Measurements from ENCODE around the gene CECR2.

CECR2 gene

DNA sequence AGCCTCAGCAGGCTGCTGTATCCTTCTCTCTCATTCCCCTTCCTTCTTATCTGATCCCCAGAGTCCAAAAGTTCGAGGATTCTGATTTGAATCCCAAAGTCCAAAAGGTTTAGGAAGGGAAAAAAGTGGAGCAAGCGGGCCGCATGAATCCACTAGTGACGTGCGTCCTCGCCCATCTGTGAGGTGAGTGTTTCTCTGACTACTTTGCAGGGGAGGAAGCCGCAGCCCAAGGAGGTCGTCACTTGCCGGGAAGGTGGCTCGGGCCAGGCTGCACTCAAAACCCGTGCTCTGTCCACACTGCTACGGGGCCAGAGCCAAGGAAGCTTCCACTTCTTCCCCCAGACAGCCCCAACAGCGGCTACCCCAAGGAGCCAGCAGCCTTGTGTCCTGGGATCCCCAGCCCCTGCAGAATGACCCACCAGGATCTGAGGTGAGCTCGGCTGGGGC is 210.3 kb downstream of the CECR2 start:
- Histone ChIP-seq H3K9me3 (ENCODE audit: insufficient read depth, low read length) (no peaks in the 10 kb centered on the region), H3K4me3 (ENCODE audit: insufficient read length, low read depth) (no peak overlapping the region), H3K4me1 (ENCODE audit: insufficient read depth, insufficient read length) (peaks cover 15% of the 10 kb centered on the region), H3K9ac (ENCODE audit: insufficient read length, low read depth) (no peak overlapping the region), H3K36me3 (ENCODE audit: insufficient read depth, insufficient read length, low read length) (peaks cover 10% of the 10 kb centered on the region), H3K27me3 (ENCODE audit: insufficient read depth, insufficient read length) (no peaks in the 10 kb centered on the region)
- no peak for DNase-seq (ENCODE audit: low read depth, low spot score)
- TF ChIP-seq YY1 (IDR thresholded peaks at IDR 0.05; ENCODE audit: insufficient read depth, insufficient read length) (no peak), SUZ12 (IDR thresholded peaks at IDR 0.05; ENCODE audit: extremely low read depth, insufficient read depth, insufficient read length) (no peak), ZNF274 (IDR thresholded peaks at IDR 0.05; ENCODE audit: low read depth, low read length) (no peak)

DNA sequence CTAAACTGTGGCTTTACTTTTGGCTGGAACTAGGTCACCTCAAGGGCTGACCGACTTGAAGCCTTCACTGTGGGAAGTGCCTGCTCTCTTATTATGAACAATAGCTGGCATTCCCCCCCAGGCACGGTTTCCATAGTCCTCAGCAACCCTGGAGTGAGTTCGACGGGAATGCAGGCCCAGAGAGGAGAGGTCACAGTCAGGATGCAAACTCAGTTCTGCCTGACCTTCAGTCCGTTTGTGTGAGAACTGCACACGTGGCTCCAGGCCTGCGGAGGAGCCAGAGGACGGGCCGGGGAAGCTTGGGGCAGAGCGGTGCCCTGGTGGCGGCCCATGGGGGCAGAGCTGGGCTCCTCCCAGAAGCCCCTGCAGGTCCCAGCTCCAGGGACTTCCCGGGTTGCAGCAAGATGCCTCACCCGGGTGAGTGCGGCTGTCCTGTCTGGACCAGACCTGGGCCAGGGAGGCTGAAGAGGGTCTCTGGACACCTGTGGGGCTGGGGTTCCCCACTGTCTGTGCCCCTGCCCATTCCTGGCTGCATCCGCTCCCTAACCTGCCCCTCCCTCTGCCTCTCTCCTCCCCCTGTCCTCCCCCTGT is 211.3 kb downstream of the CECR2 start:
- H3K27me3 ChIP-seq (ENCODE audit: insufficient read depth, insufficient read length): no peaks in the 10 kb centered on the region
- peaks cover 15% of the 10 kb centered on the region for H3K4me1 ChIP-seq (ENCODE audit: insufficient read depth, insufficient read length)
- TF ChIP-seq YY1 (IDR thresholded peaks at IDR 0.05; ENCODE audit: insufficient read depth, insufficient read length) (no peak), SUZ12 (IDR thresholded peaks at IDR 0.05; ENCODE audit: extremely low read depth, insufficient read depth, insufficient read length) (no peak), ZNF274 (IDR thresholded peaks at IDR 0.05; ENCODE audit: low read depth, low read length) (no peak)
- peaks cover 10% of the 10 kb centered on the region for H3K36me3 ChIP-seq (ENCODE audit: insufficient read depth, insufficient read length, low read length)
- no peak overlapping the region for H3K4me3 ChIP-seq (ENCODE audit: insufficient read length, low read depth)
- DNase-seq (ENCODE audit: low read depth, low spot score): peak; percentile 49
- H3K9ac ChIP-seq (ENCODE audit: insufficient read length, low read depth): peak overlapping the region; percentile 32
- H3K9me3 ChIP-seq (ENCODE audit: insufficient read depth, low read length): no peaks in the 10 kb centered on the region

DNA sequence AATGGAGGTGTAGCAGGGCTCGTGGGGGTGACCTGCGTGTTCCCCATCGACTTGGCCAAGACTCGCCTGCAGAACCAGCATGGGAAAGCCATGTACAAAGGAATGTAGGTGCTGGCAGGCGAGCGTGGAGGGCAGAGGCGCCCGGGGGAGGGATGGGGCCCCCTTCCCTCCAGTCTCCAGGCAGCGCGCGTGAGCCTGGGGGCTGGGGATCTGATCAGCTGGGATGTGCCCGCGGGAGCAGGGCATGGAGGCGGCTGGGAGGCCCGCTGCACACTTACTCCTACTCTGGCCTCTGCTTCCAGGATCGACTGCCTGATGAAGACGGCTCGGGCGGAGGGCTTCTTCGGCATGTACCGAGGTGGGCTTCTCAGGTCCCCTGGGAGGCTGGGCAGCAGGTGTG is 211.8 kb downstream of the CECR2 start:
- Histone ChIP-seq H3K4me3 (ENCODE audit: insufficient read length, low read depth) (no peak overlapping the region), H3K9ac (ENCODE audit: insufficient read length, low read depth) (peak overlapping the region; percentile 61), H3K9me3 (ENCODE audit: insufficient read depth, low read length) (no peaks in the 10 kb centered on the region), H3K4me1 (ENCODE audit: insufficient read depth, insufficient read length) (peaks cover 15% of the 10 kb centered on the region), H3K27me3 (ENCODE audit: insufficient read depth, insufficient read length) (no peaks in the 10 kb centered on the region), H3K36me3 (ENCODE audit: insufficient read depth, insufficient read length, low read length) (peaks cover 10% of the 10 kb centered on the region)
- TF ChIP-seq ZNF274 (IDR thresholded peaks at IDR 0.05; ENCODE audit: low read depth, low read length): no peak
- no peak for TF ChIP-seq SUZ12 (IDR thresholded peaks at IDR 0.05; ENCODE audit: extremely low read depth, insufficient read depth, insufficient read length)
- no peak for TF ChIP-seq YY1 (IDR thresholded peaks at IDR 0.05; ENCODE audit: insufficient read depth, insufficient read length)
- no peak for DNase-seq (ENCODE audit: low read depth, low spot score)

DNA sequence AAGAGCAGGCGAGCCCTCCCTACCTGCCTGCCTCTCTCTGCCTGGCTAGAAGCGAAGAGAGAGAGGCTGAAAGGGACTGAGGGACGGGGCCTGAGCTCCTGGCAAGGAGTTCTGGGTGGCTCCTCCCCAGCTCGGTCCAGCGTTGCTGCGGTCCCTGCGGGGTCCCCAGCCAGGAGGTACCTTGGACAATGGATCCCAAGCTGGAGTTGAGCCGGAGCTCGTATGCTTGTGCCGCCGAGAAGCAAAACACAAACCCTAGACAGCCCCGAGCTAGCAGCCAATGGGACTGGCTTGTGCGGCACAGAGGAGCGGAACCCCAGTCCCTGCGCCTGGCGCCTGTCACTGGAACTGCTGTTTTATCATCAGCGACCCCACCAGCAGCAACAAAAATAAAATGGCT is 212.4 kb downstream of the CECR2 start:
- no peak for TF ChIP-seq YY1 (IDR thresholded peaks at IDR 0.05; ENCODE audit: insufficient read depth, insufficient read length)
- Histone ChIP-seq H3K4me1 (ENCODE audit: insufficient read depth, insufficient read length) (peaks cover 15% of the 10 kb centered on the region), H3K36me3 (ENCODE audit: insufficient read depth, insufficient read length, low read length) (peaks cover 10% of the 10 kb centered on the region), H3K9ac (ENCODE audit: insufficient read length, low read depth) (peak overlapping the region; percentile 61), H3K9me3 (ENCODE audit: insufficient read depth, low read length) (no peaks in the 10 kb centered on the region), H3K4me3 (ENCODE audit: insufficient read length, low read depth) (no peak overlapping the region), H3K27me3 (ENCODE audit: insufficient read depth, insufficient read length) (no peaks in the 10 kb centered on the region)
- no peak for DNase-seq (ENCODE audit: low read depth, low spot score)

DNA sequence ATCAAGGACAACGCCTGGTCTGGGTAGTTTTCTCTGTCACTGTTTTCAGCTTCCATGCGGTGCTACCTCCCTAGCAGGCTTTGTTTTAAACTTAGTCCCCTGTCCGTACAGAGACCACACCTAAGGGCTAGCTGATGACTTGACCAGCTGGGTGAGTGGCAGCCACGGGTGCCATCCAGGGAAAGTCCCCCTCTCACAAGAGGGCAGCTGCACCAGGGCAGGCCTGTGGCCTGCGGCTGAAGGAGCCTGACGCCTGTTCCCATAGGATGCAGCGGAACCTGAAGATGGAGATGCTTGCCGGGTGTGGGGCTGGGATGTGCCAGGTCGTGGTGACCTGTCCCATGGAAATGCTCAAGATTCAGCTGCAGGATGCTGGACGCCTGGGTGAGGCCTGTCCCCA is 213.9 kb downstream of the CECR2 start:
- Histone ChIP-seq H3K9ac (ENCODE audit: insufficient read length, low read depth) (no peak overlapping the region), H3K27me3 (ENCODE audit: insufficient read depth, insufficient read length) (no peaks in the 10 kb centered on the region), H3K36me3 (ENCODE audit: insufficient read depth, insufficient read length, low read length) (peaks cover 16% of the 10 kb centered on the region), H3K9me3 (ENCODE audit: insufficient read depth, low read length) (no peaks in the 10 kb centered on the region), H3K4me3 (ENCODE audit: insufficient read length, low read depth) (no peak overlapping the region), H3K4me1 (ENCODE audit: insufficient read depth, insufficient read length) (peaks cover 24% of the 10 kb centered on the region)
- DNase-seq (ENCODE audit: low read depth, low spot score): no peak
- no peak for TF ChIP-seq ZNF274 (IDR thresholded peaks at IDR 0.05; ENCODE audit: low read depth, low read length)
- no peak for TF ChIP-seq YY1 (IDR thresholded peaks at IDR 0.05; ENCODE audit: insufficient read depth, insufficient read length)
- TF ChIP-seq SUZ12 (IDR thresholded peaks at IDR 0.05; ENCODE audit: extremely low read depth, insufficient read depth, insufficient read length): no peak

DNA sequence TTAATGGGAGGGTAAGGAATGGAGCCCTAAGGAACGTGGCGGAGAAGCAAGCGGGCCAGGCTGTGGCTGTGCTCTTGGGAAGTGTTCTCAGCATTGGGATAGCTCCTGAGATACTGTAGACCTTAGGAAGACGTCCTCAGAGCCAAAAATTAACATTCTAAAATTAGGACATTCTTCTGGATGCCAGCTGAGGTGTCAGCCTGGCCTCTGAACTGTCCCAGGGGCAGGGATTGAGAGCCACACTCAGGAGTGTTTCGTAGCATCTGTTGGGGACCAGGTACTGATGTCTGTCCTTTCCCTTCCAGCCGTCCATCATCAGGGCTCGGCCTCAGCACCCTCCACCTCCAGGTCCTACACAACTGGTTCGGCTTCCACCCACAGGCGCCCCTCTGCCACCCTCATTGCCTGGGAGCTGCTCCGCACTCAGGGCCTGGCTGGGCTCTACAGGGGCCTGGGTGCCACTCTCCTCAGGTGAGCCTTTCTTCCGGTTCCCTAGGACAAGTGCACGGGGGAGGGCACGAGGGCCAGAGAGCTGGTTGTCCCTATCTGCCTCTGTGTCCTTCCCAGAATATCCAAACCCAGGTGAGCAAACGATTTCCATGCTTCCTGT is 217.7 kb downstream of the CECR2 start:
- H3K9ac ChIP-seq (ENCODE audit: insufficient read length, low read depth): no peak overlapping the region
- TF ChIP-seq YY1 (IDR thresholded peaks at IDR 0.05; ENCODE audit: insufficient read depth, insufficient read length) (no peak), ZNF274 (IDR thresholded peaks at IDR 0.05; ENCODE audit: low read depth, low read length) (no peak), SUZ12 (IDR thresholded peaks at IDR 0.05; ENCODE audit: extremely low read depth, insufficient read depth, insufficient read length) (no peak)
- H3K4me3 ChIP-seq (ENCODE audit: insufficient read length, low read depth): no peak overlapping the region
- H3K4me1 ChIP-seq (ENCODE audit: insufficient read depth, insufficient read length): peaks cover 12% of the 10 kb centered on the region
- DNase-seq (ENCODE audit: low read depth, low spot score): no peak
- no peaks in the 10 kb centered on the region for H3K9me3 ChIP-seq (ENCODE audit: insufficient read depth, low read length)
- no peaks in the 10 kb centered on the region for H3K27me3 ChIP-seq (ENCODE audit: insufficient read depth, insufficient read length)
- peaks cover 43% of the 10 kb centered on the region for H3K36me3 ChIP-seq (ENCODE audit: insufficient read depth, insufficient read length, low read length)

DNA sequence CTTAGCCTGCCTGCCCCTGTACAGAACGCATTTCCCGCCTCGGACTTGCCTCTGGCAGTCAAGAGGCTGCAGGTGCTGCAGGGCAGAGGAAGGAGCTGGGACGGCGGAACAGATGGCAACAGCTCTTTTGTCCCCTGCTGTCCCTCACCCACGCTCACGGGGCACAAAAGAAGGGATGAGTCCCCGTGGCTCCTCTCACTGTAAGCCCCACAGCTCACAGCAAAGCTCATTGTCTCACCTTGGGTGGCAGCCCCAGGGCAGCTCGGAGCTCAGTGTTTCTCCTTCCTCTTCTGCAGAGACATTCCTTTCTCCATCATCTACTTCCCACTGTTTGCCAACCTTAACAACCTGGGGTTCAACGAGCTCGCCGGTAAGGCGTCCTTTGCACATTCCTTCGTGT is 218.4 kb downstream of the CECR2 start:
- H3K9ac ChIP-seq (ENCODE audit: insufficient read length, low read depth): no peak overlapping the region
- peaks cover 47% of the 10 kb centered on the region for H3K36me3 ChIP-seq (ENCODE audit: insufficient read depth, insufficient read length, low read length)
- no peak overlapping the region for H3K4me3 ChIP-seq (ENCODE audit: insufficient read length, low read depth)
- TF ChIP-seq ZNF274 (IDR thresholded peaks at IDR 0.05; ENCODE audit: low read depth, low read length): no peak
- no peak for DNase-seq (ENCODE audit: low read depth, low spot score)
- peaks cover 14% of the 10 kb centered on the region for H3K4me1 ChIP-seq (ENCODE audit: insufficient read depth, insufficient read length)
- no peaks in the 10 kb centered on the region for H3K27me3 ChIP-seq (ENCODE audit: insufficient read depth, insufficient read length)
- H3K9me3 ChIP-seq (ENCODE audit: insufficient read depth, low read length): no peaks in the 10 kb centered on the region
